Right cardiac atrium (tissue), 5 donors: Measurements from ENCODE around the gene ELL2. TPM values are rescaled to one million over a fixed set of nuclear protein-coding genes. Genes with fewer than 3 reads are reported as not detected.
"Not testable (repeated sequence)": the region's sequence is repeated elsewhere in the genome, so short reads cannot be mapped to it uniquely, and the experiment has no call there.

Source experiments
- ATAC-seq, 2 donors: fragments of 200-7000 bp; cut with Tn5 transposase; one replicate each; pipeline versions ENCODE4 v1.8.0 to v1.9.1; 2020; ENCODE audit warnings: moderate library complexity in 2 of 2, mild to moderate bottlenecking in 1 of 2
- DNase-seq, 3 donors: peaks; one replicate each; pipeline ENCODE4 v3.0.0-alpha.2; 2020
- H3K27ac ChIP-seq: one replicate; pipeline ENCODE4 v1.5.1; 2013; ENCODE audit warnings: mild to moderate bottlenecking, low read length, control low read depth, moderate library complexity
- H3K27me3 ChIP-seq: one replicate; pipeline ENCODE4 v1.6.1; 2013; ENCODE audit not compliant: control insufficient read depth, insufficient read depth
- H3K4me1 ChIP-seq: one replicate; pipeline ENCODE4 v1.6.1; 2013; ENCODE audit warnings: low read length; ENCODE audit not compliant: control insufficient read depth, insufficient read depth
- H3K4me3 ChIP-seq: one replicate; pipeline ENCODE4 v1.5.1; 2013; ENCODE audit warnings: low read length, control low read depth
- H3K9me3 ChIP-seq: one replicate; pipeline ENCODE4 v1.6.1; 2013; ENCODE audit warnings: low read length; ENCODE audit not compliant: control insufficient read depth
- WGBS: extraction: QIAGEN DNeasy Blood & Tissue Kit; methylation state at CpG from one replicate; pipeline ENCODE4 v1.1.7; 2013; 5-methylcytosine and 5-hydroxymethylcytosine counted together
- intact Hi-C, 4 donors: fragments of 100-400 bp; cut with DNase I; formaldehyde crosslinking; loops; one replicate each; pipeline versions ENCODE4 v1.11.0 to v1.14.0; 2022 to 2023
- polyA plus RNA-seq: library from polyadenylated mRNA; stranded (reverse); fragments of 200-250 nt; gene quantifications from one replicate; pipeline ENCODE4 v1.2.3, GENCODE V29; 2013
- total RNA-seq, 4 donors: library from RNA; stranded (reverse); fragmentation: NEBNext Ultra II Directional; extraction: Animal tissue kit (Norgen Biotek cat#: 25700); gene quantifications; one replicate each; pipeline ENCODE4 v1.2.1, GENCODE V29; 2021
- donor health status: healthy with polysubstance abuse.
- donor health status: DM: no; HTN: yes; CAD: no.
- donor health status: DM: no; HTN: no; CAD: no.
- donor health status: DM: no; HTN: yes; CAD: no; lungs with severe emphysema.
- donor health status: DM: yes; HTN: yes; CAD: no.

Gene ELL2
- total and polyA plus RNA-seq, 5 donors, result 16.7 to 75.9 (median 32.4) TPM

- H3K4me1 ChIP-seq, result peaks cover 4% of the 10 kb centered on the region
- H3K4me3 ChIP-seq, result no peak overlapping the region
- no peaks in the 10 kb centered on the region for H3K9me3 ChIP-seq
- intact Hi-C loops, result no loop called here
- no peak overlapping the region for H3K27ac ChIP-seq
- H3K27me3 ChIP-seq, result no peaks in the 10 kb centered on the region
- WGBS, result 30% methylated on average over 3 of the region's 3 CpGs
- ATAC-seq, result peak in 1 of 2 donors; percentile 44
- DNase-seq, result no peak
Measured at GRCh38 chr5:95874246-95874645, 87.4 kb downstream of the ELL2 start.

GRCh38 chr5:95873351-95873750, 88.3 kb downstream of the ELL2 start:
- no peaks in the 10 kb centered on the region for H3K9me3 ChIP-seq
- no peak overlapping the region for H3K27ac ChIP-seq
- H3K4me3 ChIP-seq, result no peak overlapping the region
- DNase-seq (no peak), ATAC-seq (no peak)
- no peaks in the 10 kb centered on the region for H3K27me3 ChIP-seq
- H3K4me1 ChIP-seq, result peaks cover 4% of the 10 kb centered on the region
- WGBS, result 89% methylated on average over 4 of the region's 4 CpGs
- intact Hi-C loops, result no loop called here

- no peak overlapping the region for H3K27ac ChIP-seq
- ATAC-seq (peak in 1 of 2 donors; percentile 46), DNase-seq (no peak)
- peaks cover 4% of the 10 kb centered on the region for H3K4me1 ChIP-seq
- H3K27me3 ChIP-seq, result no peaks in the 10 kb centered on the region
- intact Hi-C loops, result no loop called here
- H3K9me3 ChIP-seq, result no peaks in the 10 kb centered on the region
- WGBS, result 71% methylated on average over 6 of the region's 6 CpGs
- no peak overlapping the region for H3K4me3 ChIP-seq
Measured at GRCh38 chr5:95872346-95873268, 89.0 kb downstream of the ELL2 start.

GRCh38 chr5:95871146-95871806, 90.4 kb downstream of the ELL2 start:
- Histone ChIP-seq H3K4me3 (no peak overlapping the region), H3K4me1 (peaks cover 4% of the 10 kb centered on the region), H3K9me3 (no peaks in the 10 kb centered on the region), H3K27me3 (no peaks in the 10 kb centered on the region), H3K27ac (no peak overlapping the region)
- 91% methylated on average over 9 of the region's 9 CpGs for WGBS
- DNase-seq, result no peak
- intact Hi-C loops, result no loop called here
- no peak for ATAC-seq

GRCh38 chr5:95870105-95870672, 91.5 kb downstream of the ELL2 start:
- 49% methylated on average over 1 of the region's 1 CpG for WGBS
- H3K27ac ChIP-seq, result no peak overlapping the region
- no peak for DNase-seq
- intact Hi-C loops, result no loop called here
- H3K4me1 ChIP-seq, result peaks cover 4% of the 10 kb centered on the region
- H3K9me3 ChIP-seq, result no peaks in the 10 kb centered on the region
- no peaks in the 10 kb centered on the region for H3K27me3 ChIP-seq
- no peak overlapping the region for H3K4me3 ChIP-seq
- ATAC-seq, result peak; percentile 32 to 74

- intact Hi-C loops, H3K27me3 ChIP-seq, H3K9me3 ChIP-seq, H3K4me1 ChIP-seq, ATAC-seq, H3K4me3 ChIP-seq, DNase-seq, H3K27ac ChIP-seq: not testable (repeated sequence)
- 49% methylated on average over 3 of the region's 3 CpGs for WGBS
Measured at GRCh38 chr5:95869173-95869855, 92.3 kb downstream of the ELL2 start.

GRCh38 chr5:95868136-95868535, 93.5 kb downstream of the ELL2 start:
- no peaks in the 10 kb centered on the region for H3K27me3 ChIP-seq
- WGBS, result 97% methylated on average over 4 of the region's 4 CpGs
- H3K4me1 ChIP-seq, result peaks cover 8% of the 10 kb centered on the region
- H3K4me3 ChIP-seq, result no peak overlapping the region
- intact Hi-C loops, result no loop called here
- no peak overlapping the region for H3K27ac ChIP-seq
- no peak for ATAC-seq
- DNase-seq, result no peak
- H3K9me3 ChIP-seq, result no peaks in the 10 kb centered on the region

- Histone ChIP-seq H3K4me1 (peaks cover 8% of the 10 kb centered on the region), H3K27ac (no peak overlapping the region), H3K27me3 (no peaks in the 10 kb centered on the region), H3K9me3 (no peaks in the 10 kb centered on the region), H3K4me3 (no peak overlapping the region)
- DNase-seq, result no peak
- 69% methylated on average over 1 of the region's 1 CpG for WGBS
- intact Hi-C loops, result no loop called here
- ATAC-seq, result no peak
Measured at GRCh38 chr5:95866435-95867040, 95.1 kb downstream of the ELL2 start.

- ATAC-seq (peak in 1 of 2 donors; percentile 9), DNase-seq (no peak)
- intact Hi-C loops, result no loop called here
- Histone ChIP-seq H3K4me1 (peaks cover 5% of the 10 kb centered on the region), H3K4me3 (no peak overlapping the region), H3K27me3 (no peaks in the 10 kb centered on the region), H3K9me3 (no peaks in the 10 kb centered on the region), H3K27ac (no peak overlapping the region)
- WGBS, result 78% methylated on average over 6 of the region's 6 CpGs
Measured at GRCh38 chr5:95864944-95865504, 96.6 kb downstream of the ELL2 start.

- no peak for ATAC-seq
- Histone ChIP-seq H3K9me3 (no peaks in the 10 kb centered on the region), H3K4me1 (peaks cover 5% of the 10 kb centered on the region), H3K27me3 (no peaks in the 10 kb centered on the region), H3K4me3 (no peak overlapping the region), H3K27ac (no peak overlapping the region)
- intact Hi-C loops, result no loop called here
- WGBS, result 98% methylated on average over 1 of the region's 1 CpG
- no peak for DNase-seq
Measured at GRCh38 chr5:95864456-95864855, 97.2 kb downstream of the ELL2 start.
